ENCODE measurements around the gene CNIH3.

CNIH3 gene

DNA sequence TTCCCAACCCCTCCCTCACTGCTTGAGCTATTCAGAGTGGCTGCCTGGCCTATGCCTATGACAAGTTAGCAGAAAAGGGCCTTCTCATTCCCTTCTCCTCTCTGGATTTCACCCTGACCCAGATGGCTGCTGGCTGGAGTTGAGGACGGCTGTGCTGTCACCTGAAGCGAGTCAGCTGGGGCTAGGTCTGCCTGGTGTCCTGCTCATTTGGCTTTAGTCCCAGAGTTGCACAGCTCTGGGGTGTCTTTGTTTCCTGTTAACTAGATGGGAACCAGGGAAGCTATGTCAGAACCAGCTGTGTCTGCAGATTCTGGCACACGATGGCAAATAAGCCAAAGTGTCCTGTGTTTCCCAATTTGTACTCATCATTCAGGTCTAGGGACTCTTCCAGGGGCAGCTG, 52.9 kb downstream of the CNIH3 start:
- Histone ChIP-seq H3K27me3 (ENCODE audit: control insufficient read depth in 1 of 2, insufficient read depth in 2 of 2, low read length in 2 of 2) (no peaks in the 10 kb centered on the region), H3K9me3 (ENCODE audit: control insufficient read depth in 2 of 2, low read length in 2 of 2) (peaks cover 0 to 7% of the 10 kb centered on the region in 2 donors), H3K27ac (ENCODE audit: low read length) (no peak overlapping the region), H3K4me1 (ENCODE audit: control insufficient read depth, insufficient read depth, low read length) (peaks cover 3% of the 10 kb centered on the region), H3K36me3 (ENCODE audit: control insufficient read depth in 2 of 2, insufficient read depth in 2 of 2, low read length in 2 of 2) (no peaks in the 10 kb centered on the region), H3K9ac (ENCODE audit: low read length in 2 of 2) (no peak overlapping the region), H3K4me3 (ENCODE audit: low read length in 2 of 2) (no peak overlapping the region)

DNA sequence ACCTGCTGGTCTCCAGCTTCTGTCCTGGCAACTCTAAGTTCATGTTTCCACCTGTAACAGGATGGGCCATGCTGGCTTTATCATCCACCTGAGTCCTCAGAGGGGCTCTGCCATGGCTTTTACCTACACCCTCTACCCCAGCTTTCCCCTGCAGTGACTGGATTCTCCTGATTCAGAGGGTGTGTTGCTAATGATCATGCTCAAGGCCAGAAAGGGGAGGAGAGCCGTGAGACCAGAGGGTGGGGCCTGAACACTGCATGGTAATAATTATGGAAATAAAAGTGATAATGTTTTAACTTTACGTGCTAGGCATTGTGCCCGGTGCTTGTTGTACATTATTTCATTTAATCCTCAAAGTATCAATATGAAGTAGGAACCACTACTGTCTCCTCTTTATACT, 53.3 kb downstream of the CNIH3 start:
- no peak overlapping the region for H3K4me3 ChIP-seq (ENCODE audit: low read length in 2 of 2)
- H3K36me3 ChIP-seq (ENCODE audit: control insufficient read depth in 2 of 2, insufficient read depth in 2 of 2, low read length in 2 of 2), result no peaks in the 10 kb centered on the region
- peaks cover 3% of the 10 kb centered on the region for H3K4me1 ChIP-seq (ENCODE audit: control insufficient read depth, insufficient read depth, low read length)
- no peak overlapping the region for H3K27ac ChIP-seq (ENCODE audit: low read length)
- peaks cover 0 to 7% of the 10 kb centered on the region in 2 donors for H3K9me3 ChIP-seq (ENCODE audit: control insufficient read depth in 2 of 2, low read length in 2 of 2)
- peaks cover 0 to 2% of the 10 kb centered on the region in 2 donors for H3K27me3 ChIP-seq (ENCODE audit: control insufficient read depth in 1 of 2, insufficient read depth in 2 of 2, low read length in 2 of 2)
- no peak overlapping the region for H3K9ac ChIP-seq (ENCODE audit: low read length in 2 of 2)

DNA sequence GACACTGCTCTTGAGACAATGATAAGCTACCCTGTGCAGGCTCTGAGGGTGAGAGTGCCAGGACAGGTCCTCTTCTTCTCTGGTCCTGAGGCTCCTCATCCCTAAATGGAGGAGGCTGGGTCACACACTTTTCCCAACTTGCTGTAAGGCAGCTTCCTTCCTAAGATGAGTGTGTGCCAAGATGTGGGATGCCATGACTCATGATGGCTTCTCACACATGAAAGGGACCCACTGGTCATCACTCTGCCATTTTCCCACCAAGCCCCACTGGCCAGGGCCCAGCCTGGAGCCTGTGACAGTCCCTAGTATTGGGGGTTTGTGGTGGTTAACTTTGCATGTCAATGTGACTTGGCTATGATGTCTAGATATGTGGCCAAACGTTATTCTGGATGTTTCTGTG, 54.4 kb downstream of the CNIH3 start:
- peaks cover 3% of the 10 kb centered on the region for H3K4me1 ChIP-seq (ENCODE audit: control insufficient read depth, insufficient read depth, low read length)
- peaks cover 0 to 7% of the 10 kb centered on the region in 2 donors for H3K9me3 ChIP-seq (ENCODE audit: control insufficient read depth in 2 of 2, low read length in 2 of 2)
- peaks cover 0 to 3% of the 10 kb centered on the region in 2 donors for H3K27me3 ChIP-seq (ENCODE audit: control insufficient read depth in 1 of 2, insufficient read depth in 2 of 2, low read length in 2 of 2)
- H3K4me3 ChIP-seq (ENCODE audit: low read length in 2 of 2), result no peak overlapping the region
- H3K36me3 ChIP-seq (ENCODE audit: control insufficient read depth in 2 of 2, insufficient read depth in 2 of 2, low read length in 2 of 2), result no peaks in the 10 kb centered on the region
- no peak overlapping the region for H3K9ac ChIP-seq (ENCODE audit: low read length in 2 of 2)
- H3K27ac ChIP-seq (ENCODE audit: low read length), result no peak overlapping the region

DNA sequence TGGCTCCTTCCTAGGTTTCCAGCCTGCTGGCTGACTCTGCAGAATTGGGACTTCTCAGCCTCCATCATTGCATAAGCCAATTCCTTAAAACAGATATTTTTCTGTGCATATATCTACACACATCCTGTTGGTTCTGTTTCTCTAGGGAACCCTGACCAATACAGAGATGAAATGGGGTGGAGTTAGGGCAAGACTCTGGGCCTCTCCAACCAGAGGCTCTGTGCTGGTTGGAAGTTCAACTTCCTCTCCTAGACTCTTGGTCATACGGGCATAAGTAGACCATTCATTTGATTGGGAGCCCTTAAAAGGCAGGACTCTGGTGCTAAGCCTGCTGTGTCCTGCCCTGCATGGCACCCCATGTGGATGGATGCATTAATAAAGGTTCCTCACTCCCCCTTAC, 55.0 kb downstream of the CNIH3 start:
- no peaks in the 10 kb centered on the region for H3K36me3 ChIP-seq (ENCODE audit: control insufficient read depth in 2 of 2, insufficient read depth in 2 of 2, low read length in 2 of 2)
- no peak overlapping the region for H3K4me3 ChIP-seq (ENCODE audit: low read length in 2 of 2)
- no peak overlapping the region for H3K27ac ChIP-seq (ENCODE audit: low read length)
- no peak overlapping the region for H3K9ac ChIP-seq (ENCODE audit: low read length in 2 of 2)
- H3K27me3 ChIP-seq (ENCODE audit: control insufficient read depth in 1 of 2, insufficient read depth in 2 of 2, low read length in 2 of 2), result peaks cover 0 to 3% of the 10 kb centered on the region in 2 donors
- peaks cover 0 to 7% of the 10 kb centered on the region in 2 donors for H3K9me3 ChIP-seq (ENCODE audit: control insufficient read depth in 2 of 2, low read length in 2 of 2)
- H3K4me1 ChIP-seq (ENCODE audit: control insufficient read depth, insufficient read depth, low read length), result peaks cover 3% of the 10 kb centered on the region

DNA sequence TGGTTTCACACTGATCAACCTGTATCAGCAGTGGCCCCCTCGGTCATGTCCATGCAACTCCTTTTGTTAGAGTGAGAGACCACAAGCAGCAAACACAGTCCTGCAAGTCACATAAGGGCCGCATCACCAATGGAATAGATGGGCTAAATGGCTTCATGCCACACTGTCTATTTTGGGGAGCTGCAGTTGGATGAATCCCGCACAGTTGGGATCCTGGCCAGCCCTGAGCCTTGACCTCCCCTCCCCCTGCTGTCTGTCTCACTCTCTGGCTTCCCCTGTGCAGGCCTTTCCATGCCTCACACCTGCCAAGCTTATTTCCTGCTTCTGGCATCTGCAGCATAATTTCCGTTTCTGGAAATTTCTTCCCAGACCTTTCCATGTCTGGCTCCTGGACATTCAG, 57.0 kb downstream of the CNIH3 start:
- peaks cover 3% of the 10 kb centered on the region for H3K4me1 ChIP-seq (ENCODE audit: control insufficient read depth, insufficient read depth, low read length)
- no peaks in the 10 kb centered on the region for H3K36me3 ChIP-seq (ENCODE audit: control insufficient read depth in 2 of 2, insufficient read depth in 2 of 2, low read length in 2 of 2)
- H3K4me3 ChIP-seq (ENCODE audit: low read length in 2 of 2), result no peak overlapping the region
- peaks cover 0 to 3% of the 10 kb centered on the region in 2 donors for H3K27me3 ChIP-seq (ENCODE audit: control insufficient read depth in 1 of 2, insufficient read depth in 2 of 2, low read length in 2 of 2)
- H3K27ac ChIP-seq (ENCODE audit: low read length), result no peak overlapping the region
- H3K9me3 ChIP-seq (ENCODE audit: control insufficient read depth in 2 of 2, low read length in 2 of 2), result peaks cover 0 to 7% of the 10 kb centered on the region in 2 donors
- H3K9ac ChIP-seq (ENCODE audit: low read length in 2 of 2), result no peak overlapping the region

DNA sequence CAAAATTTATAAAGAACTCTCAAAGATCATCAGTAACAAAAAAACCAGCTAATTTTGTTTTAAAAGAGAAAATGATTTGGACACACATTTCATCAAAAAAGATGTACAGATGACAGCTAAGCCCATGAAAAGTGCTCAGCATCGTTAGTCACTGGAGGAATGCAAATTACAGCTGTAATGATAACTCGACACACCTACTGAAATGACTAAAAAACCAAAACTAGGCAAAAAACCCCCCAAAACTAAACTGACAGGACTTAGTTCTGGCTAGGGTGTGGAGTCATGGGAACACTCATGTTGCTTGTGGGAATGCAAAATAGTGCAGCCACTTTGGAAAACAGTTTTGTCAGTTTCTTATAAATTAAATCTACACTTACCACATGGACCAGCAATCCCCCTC, 59.5 kb downstream of the CNIH3 start:
- no peak overlapping the region for H3K9ac ChIP-seq (ENCODE audit: low read length in 2 of 2)
- H3K36me3 ChIP-seq (ENCODE audit: control insufficient read depth in 2 of 2, insufficient read depth in 2 of 2, low read length in 2 of 2), result no peaks in the 10 kb centered on the region
- H3K27ac ChIP-seq (ENCODE audit: low read length), result no peak overlapping the region
- H3K4me3 ChIP-seq (ENCODE audit: low read length in 2 of 2), result no peak overlapping the region
- no peaks in the 10 kb centered on the region for H3K9me3 ChIP-seq (ENCODE audit: control insufficient read depth in 2 of 2, low read length in 2 of 2)
- no peaks in the 10 kb centered on the region for H3K4me1 ChIP-seq (ENCODE audit: control insufficient read depth, insufficient read depth, low read length)
- peaks cover 0 to 3% of the 10 kb centered on the region in 2 donors for H3K27me3 ChIP-seq (ENCODE audit: control insufficient read depth in 1 of 2, insufficient read depth in 2 of 2, low read length in 2 of 2)

DNA sequence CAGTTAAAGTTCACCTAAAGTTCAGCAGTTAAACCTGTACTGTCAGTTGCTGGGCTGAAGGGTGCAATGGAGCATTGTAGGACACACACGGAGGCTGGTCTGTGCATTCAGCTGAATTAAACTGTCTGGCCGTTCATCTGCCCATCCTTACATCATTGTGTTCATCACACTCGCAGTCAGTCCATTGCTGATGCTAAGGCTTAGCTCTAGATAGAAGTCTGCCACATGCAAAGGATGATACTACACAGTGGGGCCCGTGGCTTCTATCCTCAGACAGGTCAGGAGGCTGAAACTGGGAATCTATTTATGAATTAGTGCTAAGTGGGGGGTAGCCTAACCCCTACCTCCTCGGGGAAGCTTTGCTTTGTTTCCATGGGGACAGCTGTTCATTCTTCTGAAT, 60.4 kb downstream of the CNIH3 start:
- Histone ChIP-seq H3K36me3 (ENCODE audit: control insufficient read depth in 2 of 2, insufficient read depth in 2 of 2, low read length in 2 of 2) (no peaks in the 10 kb centered on the region), H3K27ac (ENCODE audit: low read length) (no peak overlapping the region), H3K4me3 (ENCODE audit: low read length in 2 of 2) (no peak overlapping the region), H3K27me3 (ENCODE audit: control insufficient read depth in 1 of 2, insufficient read depth in 2 of 2, low read length in 2 of 2) (peaks cover 0 to 3% of the 10 kb centered on the region in 2 donors), H3K9me3 (ENCODE audit: control insufficient read depth in 2 of 2, low read length in 2 of 2) (no peaks in the 10 kb centered on the region), H3K9ac (ENCODE audit: low read length in 2 of 2) (no peak overlapping the region), H3K4me1 (ENCODE audit: control insufficient read depth, insufficient read depth, low read length) (no peaks in the 10 kb centered on the region)

DNA sequence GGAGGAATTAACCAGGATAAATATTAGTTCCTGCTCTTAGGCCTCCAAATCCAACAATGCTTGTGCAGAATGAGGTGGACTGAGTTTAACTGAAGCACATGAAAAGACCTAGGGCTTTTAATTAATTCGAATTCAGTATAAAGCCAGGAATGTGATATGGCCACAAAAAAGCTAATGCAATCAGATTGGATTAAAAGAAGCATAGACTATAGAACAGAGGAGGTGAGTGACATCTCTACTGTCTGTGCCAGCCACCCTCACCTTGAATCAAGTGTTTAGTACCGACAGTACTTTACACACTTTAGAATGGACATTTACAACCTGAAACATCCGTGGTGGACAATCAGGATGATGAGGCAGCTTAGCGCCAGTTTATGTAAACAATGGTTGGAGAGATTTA, 62.1 kb downstream of the CNIH3 start:
- H3K27me3 ChIP-seq (ENCODE audit: control insufficient read depth in 1 of 2, insufficient read depth in 2 of 2, low read length in 2 of 2), result peaks cover 0 to 5% of the 10 kb centered on the region in 2 donors
- no peaks in the 10 kb centered on the region for H3K9me3 ChIP-seq (ENCODE audit: control insufficient read depth in 2 of 2, low read length in 2 of 2)
- H3K36me3 ChIP-seq (ENCODE audit: control insufficient read depth in 2 of 2, insufficient read depth in 2 of 2, low read length in 2 of 2), result no peaks in the 10 kb centered on the region
- no peak overlapping the region for H3K9ac ChIP-seq (ENCODE audit: low read length in 2 of 2)
- H3K27ac ChIP-seq (ENCODE audit: low read length), result no peak overlapping the region
- no peak overlapping the region for H3K4me3 ChIP-seq (ENCODE audit: low read length in 2 of 2)
- H3K4me1 ChIP-seq (ENCODE audit: control insufficient read depth, insufficient read depth, low read length), result no peaks in the 10 kb centered on the region

DNA sequence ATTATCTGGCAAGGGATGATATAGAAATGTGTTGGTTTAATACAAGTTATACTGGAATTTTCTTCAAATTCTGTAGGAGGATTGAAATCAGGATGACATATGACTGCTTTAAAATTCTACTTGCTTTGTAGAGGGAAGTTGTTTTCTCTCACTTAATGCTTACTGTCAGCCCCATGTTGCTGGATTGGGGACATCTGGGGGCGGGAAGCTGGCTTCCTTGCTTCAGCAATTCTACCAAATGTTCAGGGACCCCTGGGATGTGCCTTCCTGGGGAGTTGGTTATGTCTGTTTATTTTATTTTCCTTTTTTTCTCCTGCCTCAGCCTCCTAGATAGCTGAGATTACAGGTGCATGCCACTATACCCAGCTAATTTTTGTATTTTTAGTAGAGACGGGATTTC, 63.5 kb downstream of the CNIH3 start:
- H3K4me1 ChIP-seq (ENCODE audit: control insufficient read depth, insufficient read depth, low read length), result no peaks in the 10 kb centered on the region
- no peak overlapping the region for H3K4me3 ChIP-seq (ENCODE audit: low read length in 2 of 2)
- no peak overlapping the region for H3K9ac ChIP-seq (ENCODE audit: low read length in 2 of 2)
- no peaks in the 10 kb centered on the region for H3K9me3 ChIP-seq (ENCODE audit: control insufficient read depth in 2 of 2, low read length in 2 of 2)
- H3K27me3 ChIP-seq (ENCODE audit: control insufficient read depth in 1 of 2, insufficient read depth in 2 of 2, low read length in 2 of 2), result peaks cover 0 to 2% of the 10 kb centered on the region in 2 donors
- H3K27ac ChIP-seq (ENCODE audit: low read length), result no peak overlapping the region
- no peaks in the 10 kb centered on the region for H3K36me3 ChIP-seq (ENCODE audit: control insufficient read depth in 2 of 2, insufficient read depth in 2 of 2, low read length in 2 of 2)

DNA sequence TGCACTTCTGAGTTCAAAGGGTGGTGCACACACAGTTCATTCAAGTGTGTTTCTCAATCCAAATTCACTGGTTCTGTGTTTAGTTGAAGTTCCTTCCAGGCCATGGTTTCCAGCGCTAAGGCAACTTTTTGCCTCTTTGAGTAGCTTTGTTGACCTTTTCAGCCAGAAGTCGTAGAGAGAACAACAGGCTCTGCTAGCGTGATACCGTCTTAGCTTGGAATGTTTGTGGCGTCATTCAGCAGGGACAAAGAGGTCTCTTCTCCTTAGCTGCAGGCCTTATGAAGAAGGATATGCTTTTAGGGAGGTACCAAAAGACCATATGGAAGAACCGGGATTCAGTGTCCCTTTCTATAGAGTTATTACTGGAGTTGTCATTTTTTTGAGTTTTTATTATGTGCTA, 65.7 kb downstream of the CNIH3 start:
- Histone ChIP-seq H3K27ac (ENCODE audit: low read length) (no peak overlapping the region), H3K4me1 (ENCODE audit: control insufficient read depth, insufficient read depth, low read length) (no peaks in the 10 kb centered on the region), H3K36me3 (ENCODE audit: control insufficient read depth in 2 of 2, insufficient read depth in 2 of 2, low read length in 2 of 2) (no peaks in the 10 kb centered on the region), H3K9ac (ENCODE audit: low read length in 2 of 2) (no peak overlapping the region), H3K4me3 (ENCODE audit: low read length in 2 of 2) (no peak overlapping the region), H3K27me3 (ENCODE audit: control insufficient read depth in 1 of 2, insufficient read depth in 2 of 2, low read length in 2 of 2) (peaks cover 0 to 2% of the 10 kb centered on the region in 2 donors), H3K9me3 (ENCODE audit: control insufficient read depth in 2 of 2, low read length in 2 of 2) (no peaks in the 10 kb centered on the region)

DNA sequence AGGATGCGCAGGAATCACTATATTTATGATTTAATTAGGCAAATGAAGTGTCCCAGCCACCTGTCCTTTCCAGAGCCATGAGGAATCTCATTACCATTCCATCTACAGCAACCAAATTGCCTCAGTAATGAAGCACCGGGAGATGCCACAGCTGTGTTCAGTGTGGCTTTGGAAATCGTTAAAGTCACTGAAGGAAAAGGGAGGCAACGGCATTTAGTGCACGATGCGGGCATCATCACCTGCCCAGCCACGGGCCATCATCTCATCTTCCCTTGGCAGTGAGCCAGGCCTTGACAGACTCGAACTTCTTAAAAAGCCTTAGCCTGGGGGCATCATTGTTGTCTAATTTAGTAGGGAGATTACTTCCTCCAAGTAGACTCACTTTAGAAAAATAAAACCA, 67.8 kb downstream of the CNIH3 start:
- H3K4me1 ChIP-seq (ENCODE audit: control insufficient read depth, insufficient read depth, low read length), result no peaks in the 10 kb centered on the region
- H3K4me3 ChIP-seq (ENCODE audit: low read length in 2 of 2), result no peak overlapping the region
- H3K27ac ChIP-seq (ENCODE audit: low read length), result no peak overlapping the region
- H3K9ac ChIP-seq (ENCODE audit: low read length in 2 of 2), result no peak overlapping the region
- H3K36me3 ChIP-seq (ENCODE audit: control insufficient read depth in 2 of 2, insufficient read depth in 2 of 2, low read length in 2 of 2), result no peaks in the 10 kb centered on the region
- peaks cover 0 to 2% of the 10 kb centered on the region in 2 donors for H3K27me3 ChIP-seq (ENCODE audit: control insufficient read depth in 1 of 2, insufficient read depth in 2 of 2, low read length in 2 of 2)
- H3K9me3 ChIP-seq (ENCODE audit: control insufficient read depth in 2 of 2, low read length in 2 of 2), result peaks cover 0 to 4% of the 10 kb centered on the region in 2 donors

Measured in stomach smooth muscle (tissue), 2 donors.